WTC11 (cell line): ENCODE results near the gene PTPRK. TPM values are rescaled to one million over a fixed set of nuclear protein-coding genes. Genes with fewer than 3 reads are reported as not detected.
"Not testable (repeated sequence)": the region's sequence is repeated elsewhere in the genome, so short reads cannot be mapped to it uniquely, and the experiment has no call there.

Source experiments
- ATAC-seq: fragments of 200-7000 bp; cut with Tn5 transposase; 2 replicates; pipeline ENCODE4 v1.10.0; 2021; ENCODE audit warnings: mild to moderate bottlenecking, moderate library complexity
- CTCF ChIA-PET: fragments of 300-600 bp; sonication (Branson Sonifier 250); formaldehyde crosslinking; loops from one replicate; lab custom pipeline; 2021; ENCODE audit warnings: antibody characterized with exemption; lab: Charles Lee
- POLR2A ChIA-PET: fragments of 350-600 bp; sonication (Branson Sonifier 250); formaldehyde crosslinking; loops from one replicate; lab custom pipeline; 2021; ENCODE audit warnings: antibody characterized with exemption; lab: Charles Lee
- DNase-seq: peaks from one replicate; pipeline ENCODE4 v3.0.0; 2021; ENCODE audit warnings: low spot score
- H3K27ac Mint-ChIP-seq: 2 replicates; pipeline ENCODE4 v1.8.0; 2021; ENCODE audit warnings: mixed read lengths
- H3K27me3 Mint-ChIP-seq: 2 replicates; pipeline ENCODE4 v1.8.0; 2021; ENCODE audit warnings: low read depth, mild to moderate bottlenecking, moderate library complexity, mixed read lengths
- H3K36me3 Mint-ChIP-seq: 2 replicates; pipeline ENCODE4 v1.8.0; 2021; ENCODE audit warnings: mixed read lengths
- H3K4me1 Mint-ChIP-seq: 2 replicates; pipeline ENCODE4 v1.8.0; 2022; ENCODE audit warnings: mixed read lengths
- H3K4me3 Mint-ChIP-seq: 2 replicates; pipeline ENCODE4 v1.8.0; 2021; ENCODE audit warnings: mild to moderate bottlenecking, moderate library complexity, mixed read lengths
- H3K9me3 Mint-ChIP-seq: 2 replicates; pipeline ENCODE4 v1.8.0; 2021; ENCODE audit warnings: mixed read lengths
- ESRRA ChIP-seq: sonication (generic); formaldehyde crosslinking; IDR thresholded peaks from 2 replicates; pipeline ENCODE4 v1.8.1; 2022; ENCODE audit warnings: mild to moderate bottlenecking, missing genetic modification reagents, borderline replicate concordance
- FOXJ3 ChIP-seq: sonication (generic); formaldehyde crosslinking; IDR thresholded peaks from 2 replicates; pipeline ENCODE4 v1.9.0; 2021; ENCODE audit warnings: missing genetic modification reagents, mild to moderate bottlenecking, borderline replicate concordance
- FOXK1 ChIP-seq: sonication (generic); formaldehyde crosslinking; IDR thresholded peaks from 2 replicates; pipeline ENCODE4 v1.8.0; 2022; ENCODE audit warnings: mild to moderate bottlenecking, moderate library complexity, missing genetic modification reagents
- GABPB1 ChIP-seq: sonication (generic); formaldehyde crosslinking; IDR thresholded peaks from 2 replicates; pipeline ENCODE4 v1.8.1; 2023; ENCODE audit warnings: mild to moderate bottlenecking, missing genetic modification reagents
- GRHL2 ChIP-seq: fragments of 250-450 bp; sonication (Bioruptor Pico); IDR thresholded peaks from 2 replicates; pipeline ENCODE4 v1.8.0; 2022; ENCODE audit warnings: mild to moderate bottlenecking, moderate library complexity; ENCODE audit not compliant: insufficient replicate concordance, severe bottlenecking
- GTF2I ChIP-seq: fragments of 250-450 bp; sonication (Bioruptor Pico); conservative IDR thresholded peaks from 2 replicates; pipeline ENCODE4 v1.4.0; 2021; ENCODE audit warnings: mild to moderate bottlenecking
- NFATC4 ChIP-seq: fragments of 250-450 bp; sonication (Bioruptor Pico); IDR thresholded peaks from 2 replicates; pipeline ENCODE4 v1.9.0; 2021; ENCODE audit warnings: mild to moderate bottlenecking
- NR2C2 ChIP-seq: sonication (generic); formaldehyde crosslinking; IDR thresholded peaks from 2 replicates; pipeline ENCODE4 v1.8.0; 2022; ENCODE audit warnings: mild to moderate bottlenecking, missing genetic modification reagents
- OVOL2 ChIP-seq: fragments of 250-450 bp; sonication (Bioruptor Pico); IDR thresholded peaks from 2 replicates; pipeline ENCODE4 v1.9.0; 2021; ENCODE audit warnings: mild to moderate bottlenecking, borderline replicate concordance
- RELA ChIP-seq: sonication (generic); formaldehyde crosslinking; IDR thresholded peaks from 2 replicates; pipeline ENCODE4 v1.8.1; 2022; ENCODE audit warnings: missing genetic modification reagents, mild to moderate bottlenecking, borderline replicate concordance
- RORB ChIP-seq: fragments of 250-450 bp; sonication (Bioruptor Pico); IDR thresholded peaks from 2 replicates; pipeline ENCODE4 v1.9.0; 2021; ENCODE audit warnings: mild to moderate bottlenecking
- TEAD1 ChIP-seq: sonication (generic); formaldehyde crosslinking; IDR thresholded peaks from 2 replicates; pipeline ENCODE4 v1.8.0; 2022; ENCODE audit warnings: mild to moderate bottlenecking, missing genetic modification reagents
- USF1 ChIP-seq: sonication (generic); formaldehyde crosslinking; IDR thresholded peaks from 2 replicates; pipeline ENCODE4 v1.8.0; 2022; ENCODE audit warnings: mild to moderate bottlenecking, missing genetic modification reagents
- ZBTB21 ChIP-seq: sonication (generic); formaldehyde crosslinking; IDR thresholded peaks from 2 replicates; pipeline ENCODE4 v1.8.1; 2023; ENCODE audit warnings: mild to moderate bottlenecking, missing genetic modification reagents, borderline replicate concordance
- ZNF263 ChIP-seq: sonication (generic); formaldehyde crosslinking; IDR thresholded peaks from 2 replicates; pipeline ENCODE4 v1.8.1; 2022; ENCODE audit warnings: low read depth, mild to moderate bottlenecking, moderate library complexity, missing genetic modification reagents
- ZNF317 ChIP-seq: sonication (generic); formaldehyde crosslinking; IDR thresholded peaks from 2 replicates; pipeline ENCODE4 v1.8.1; 2023; ENCODE audit warnings: low read depth, mild to moderate bottlenecking, moderate library complexity, missing genetic modification reagents, borderline replicate concordance
- ZNF671 ChIP-seq: fragments of 250-450 bp; sonication (Bioruptor Pico); IDR thresholded peaks from 2 replicates; pipeline ENCODE4 v1.8.0; 2021; ENCODE audit warnings: mild to moderate bottlenecking
- total RNA-seq: library from RNA; stranded (reverse); gene quantifications from 3 replicates; pipeline ENCODE4 v1.2.3, GENCODE V29; 2021
- TF ChIP-seq, protein P1 (sequence below): sonication (generic); formaldehyde crosslinking; conservative IDR thresholded peaks from 2 replicates; pipeline ENCODE4 v1.8.1; 2023; ENCODE audit warnings: mild to moderate bottlenecking, low read depth, missing genetic modification reagents, moderate library complexity
- TF ChIP-seq, protein P2 (sequence below): fragments of 250-450 bp; sonication (Bioruptor Pico); IDR thresholded peaks from 2 replicates; pipeline ENCODE4 v1.9.0; 2021; ENCODE audit warnings: mild to moderate bottlenecking
- TF ChIP-seq, protein P3 (sequence below): sonication (generic); formaldehyde crosslinking; IDR thresholded peaks from 2 replicates; pipeline ENCODE4 v1.8.1; 2023; ENCODE audit warnings: mild to moderate bottlenecking, missing genetic modification reagents, moderate library complexity
- TF ChIP-seq, protein P4 (sequence below): sonication (generic); formaldehyde crosslinking; IDR thresholded peaks from 2 replicates; pipeline ENCODE4 v1.8.1; 2023; ENCODE audit warnings: mild to moderate bottlenecking, moderate library complexity, missing genetic modification reagents

The PTPRK gene
- total RNA-seq, 1 experiment from 2014 or later: 44.8 TPM

DNA sequence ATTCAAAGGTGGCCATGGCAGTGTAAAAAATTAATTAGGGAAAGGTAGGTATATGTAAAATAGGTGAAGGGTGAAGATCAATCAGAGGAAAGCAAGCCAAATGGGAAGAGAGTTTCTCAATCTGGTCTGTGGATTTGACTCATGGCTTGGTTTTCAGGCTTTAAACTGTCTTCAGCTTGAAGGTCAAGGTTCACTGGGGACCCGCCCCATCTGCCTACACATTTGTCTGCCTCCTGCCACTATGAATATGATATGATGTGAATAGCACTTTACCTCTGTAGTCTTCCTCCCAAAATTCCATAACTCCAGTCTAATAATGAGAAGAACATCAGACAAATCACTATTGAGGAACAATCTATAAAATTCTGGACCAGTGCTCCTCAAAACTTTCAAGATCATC lies 587.3 kb downstream of the PTPRK start (continued):
- TF ChIP-seq, protein P1, sequence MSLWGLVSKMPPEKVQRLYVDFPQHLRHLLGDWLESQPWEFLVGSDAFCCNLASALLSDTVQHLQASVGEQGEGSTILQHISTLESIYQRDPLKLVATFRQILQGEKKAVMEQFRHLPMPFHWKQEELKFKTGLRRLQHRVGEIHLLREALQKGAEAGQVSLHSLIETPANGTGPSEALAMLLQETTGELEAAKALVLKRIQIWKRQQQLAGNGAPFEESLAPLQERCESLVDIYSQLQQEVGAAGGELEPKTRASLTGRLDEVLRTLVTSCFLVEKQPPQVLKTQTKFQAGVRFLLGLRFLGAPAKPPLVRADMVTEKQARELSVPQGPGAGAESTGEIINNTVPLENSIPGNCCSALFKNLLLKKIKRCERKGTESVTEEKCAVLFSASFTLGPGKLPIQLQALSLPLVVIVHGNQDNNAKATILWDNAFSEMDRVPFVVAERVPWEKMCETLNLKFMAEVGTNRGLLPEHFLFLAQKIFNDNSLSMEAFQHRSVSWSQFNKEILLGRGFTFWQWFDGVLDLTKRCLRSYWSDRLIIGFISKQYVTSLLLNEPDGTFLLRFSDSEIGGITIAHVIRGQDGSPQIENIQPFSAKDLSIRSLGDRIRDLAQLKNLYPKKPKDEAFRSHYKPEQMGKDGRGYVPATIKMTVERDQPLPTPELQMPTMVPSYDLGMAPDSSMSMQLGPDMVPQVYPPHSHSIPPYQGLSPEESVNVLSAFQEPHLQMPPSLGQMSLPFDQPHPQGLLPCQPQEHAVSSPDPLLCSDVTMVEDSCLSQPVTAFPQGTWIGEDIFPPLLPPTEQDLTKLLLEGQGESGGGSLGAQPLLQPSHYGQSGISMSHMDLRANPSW: no peak
- TF ChIP-seq GABPB1 (CRISPR knock-in tag) (no peak), ESRRA (CRISPR knock-in tag) (no peak), TEAD1 (no peak), ZBTB21 (no peak), NFATC4 (CRISPR knock-in tag) (no peak)

- no peaks in the 10 kb centered on the region for H3K27me3 Mint-ChIP-seq
- CTCF ChIA-PET: no interaction called here
- H3K9me3 Mint-ChIP-seq: peaks cover 26% of the 10 kb centered on the region
- peaks cover 12% of the 10 kb centered on the region for H3K36me3 Mint-ChIP-seq
- no peak overlapping the region for H3K4me3 Mint-ChIP-seq
- DNase-seq (no peak), ATAC-seq (no peak)
- POLR2A ChIA-PET: no interaction called here
- no peak overlapping the region for H3K27ac Mint-ChIP-seq
- TF ChIP-seq NR2C2 (CRISPR knock-in tag): no peak
- TF ChIP-seq ESRRA (CRISPR knock-in tag): no peak
- no peak for TF ChIP-seq ZNF317 (CRISPR knock-in tag)
- no peak for TF ChIP-seq GRHL2 (CRISPR knock-in tag)
- no peak for TF ChIP-seq OVOL2
- TF ChIP-seq TEAD1: no peak
- no peak for TF ChIP-seq RORB (CRISPR knock-in tag)
- no peak for TF ChIP-seq ZNF263 (CRISPR knock-in tag)
- no peak for TF ChIP-seq RELA
- TF ChIP-seq FOXK1 (CRISPR knock-in tag): no peak
- no peak for TF ChIP-seq GTF2I (CRISPR knock-in tag)
- TF ChIP-seq, protein P2, sequence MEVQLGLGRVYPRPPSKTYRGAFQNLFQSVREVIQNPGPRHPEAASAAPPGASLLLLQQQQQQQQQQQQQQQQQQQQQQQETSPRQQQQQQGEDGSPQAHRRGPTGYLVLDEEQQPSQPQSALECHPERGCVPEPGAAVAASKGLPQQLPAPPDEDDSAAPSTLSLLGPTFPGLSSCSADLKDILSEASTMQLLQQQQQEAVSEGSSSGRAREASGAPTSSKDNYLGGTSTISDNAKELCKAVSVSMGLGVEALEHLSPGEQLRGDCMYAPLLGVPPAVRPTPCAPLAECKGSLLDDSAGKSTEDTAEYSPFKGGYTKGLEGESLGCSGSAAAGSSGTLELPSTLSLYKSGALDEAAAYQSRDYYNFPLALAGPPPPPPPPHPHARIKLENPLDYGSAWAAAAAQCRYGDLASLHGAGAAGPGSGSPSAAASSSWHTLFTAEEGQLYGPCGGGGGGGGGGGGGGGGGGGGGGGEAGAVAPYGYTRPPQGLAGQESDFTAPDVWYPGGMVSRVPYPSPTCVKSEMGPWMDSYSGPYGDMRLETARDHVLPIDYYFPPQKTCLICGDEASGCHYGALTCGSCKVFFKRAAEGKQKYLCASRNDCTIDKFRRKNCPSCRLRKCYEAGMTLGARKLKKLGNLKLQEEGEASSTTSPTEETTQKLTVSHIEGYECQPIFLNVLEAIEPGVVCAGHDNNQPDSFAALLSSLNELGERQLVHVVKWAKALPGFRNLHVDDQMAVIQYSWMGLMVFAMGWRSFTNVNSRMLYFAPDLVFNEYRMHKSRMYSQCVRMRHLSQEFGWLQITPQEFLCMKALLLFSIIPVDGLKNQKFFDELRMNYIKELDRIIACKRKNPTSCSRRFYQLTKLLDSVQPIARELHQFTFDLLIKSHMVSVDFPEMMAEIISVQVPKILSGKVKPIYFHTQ (CRISPR knock-in tag): no peak
- TF ChIP-seq, protein P3, sequence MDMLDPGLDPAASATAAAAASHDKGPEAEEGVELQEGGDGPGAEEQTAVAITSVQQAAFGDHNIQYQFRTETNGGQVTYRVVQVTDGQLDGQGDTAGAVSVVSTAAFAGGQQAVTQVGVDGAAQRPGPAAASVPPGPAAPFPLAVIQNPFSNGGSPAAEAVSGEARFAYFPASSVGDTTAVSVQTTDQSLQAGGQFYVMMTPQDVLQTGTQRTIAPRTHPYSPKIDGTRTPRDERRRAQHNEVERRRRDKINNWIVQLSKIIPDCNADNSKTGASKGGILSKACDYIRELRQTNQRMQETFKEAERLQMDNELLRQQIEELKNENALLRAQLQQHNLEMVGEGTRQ (CRISPR knock-in tag): no peak
- no peak for TF ChIP-seq ZNF671
- TF ChIP-seq USF1 (CRISPR knock-in tag): no peak
- no peak for TF ChIP-seq FOXJ3 (CRISPR knock-in tag)
- TF ChIP-seq, protein P4, sequence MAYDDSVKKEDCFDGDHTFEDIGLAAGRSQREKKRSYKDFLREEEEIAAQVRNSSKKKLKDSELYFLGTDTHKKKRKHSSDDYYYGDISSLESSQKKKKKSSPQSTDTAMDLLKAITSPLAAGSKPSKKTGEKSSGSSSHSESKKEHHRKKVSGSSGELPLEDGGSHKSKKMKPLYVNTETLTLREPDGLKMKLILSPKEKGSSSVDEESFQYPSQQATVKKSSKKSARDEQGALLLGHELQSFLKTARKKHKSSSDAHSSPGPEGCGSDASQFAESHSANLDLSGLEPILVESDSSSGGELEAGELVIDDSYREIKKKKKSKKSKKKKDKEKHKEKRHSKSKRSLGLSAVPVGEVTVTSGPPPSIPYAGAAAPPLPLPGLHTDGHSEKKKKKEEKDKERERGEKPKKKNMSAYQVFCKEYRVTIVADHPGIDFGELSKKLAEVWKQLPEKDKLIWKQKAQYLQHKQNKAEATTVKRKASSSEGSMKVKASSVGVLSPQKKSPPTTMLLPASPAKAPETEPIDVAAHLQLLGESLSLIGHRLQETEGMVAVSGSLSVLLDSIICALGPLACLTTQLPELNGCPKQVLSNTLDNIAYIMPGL (CRISPR knock-in tag): no peak
- H3K4me1 Mint-ChIP-seq: no peaks in the 10 kb centered on the region
Measured at GRCh38 chr6:127932708-127933107, 587.7 kb downstream of the PTPRK start.

DNA sequence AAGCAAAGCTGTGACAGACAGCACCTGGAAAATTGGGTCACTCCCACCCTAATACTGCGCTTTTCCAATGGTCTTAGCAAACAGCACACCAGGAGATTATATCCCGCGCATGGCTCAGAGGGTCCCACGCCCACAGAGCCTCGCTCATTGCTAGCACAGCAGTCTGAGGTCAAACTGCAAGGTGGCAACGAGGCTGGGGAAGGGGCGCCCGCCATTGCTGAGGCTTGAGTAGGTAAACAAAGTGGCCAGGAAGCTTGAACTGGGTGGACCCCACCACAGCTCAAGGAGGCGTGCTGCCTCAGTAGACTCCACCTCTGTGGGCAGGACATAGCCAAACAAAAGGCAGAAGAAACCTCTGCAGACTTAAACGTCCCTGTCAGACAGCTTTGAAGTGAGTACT lies 594.0 kb downstream of the PTPRK start:
- DNase-seq, H3K4me1 Mint-ChIP-seq, H3K4me3 Mint-ChIP-seq, H3K27ac Mint-ChIP-seq, H3K27me3 Mint-ChIP-seq, CTCF ChIA-PET, ATAC-seq, POLR2A ChIA-PET: not testable (repeated sequence)
- H3K9me3 Mint-ChIP-seq: peaks cover 51% of the 10 kb centered on the region
- peaks cover 12% of the 10 kb centered on the region for H3K36me3 Mint-ChIP-seq
